Stimulated activated CD8-positive, alpha-beta memory T cell treated with anti-CD3 and anti-CD28 coated beads, Interleukin-4, amount 100 ng/mL, for 24 hours (primary cell): ENCODE measurements around the gene FZR1.
"Not testable (repeated sequence)": the region's sequence is repeated elsewhere in the genome, so short reads cannot be mapped to it uniquely, and the experiment has no call there.

Experiments
- DNase-seq: peaks from one replicate; pipeline ENCODE4 v3.0.0-alpha.2; 2020; ENCODE audit warnings: low read depth

The FZR1 gene

GRCh38 chr19:3514930-3515329, 8.8 kb downstream of the FZR1 start:
- DNase-seq = no peak

GRCh38 chr19:3515891-3516422, 9.8 kb downstream of the FZR1 start:
- DNase-seq = no peak

GRCh38 chr19:3516675-3517207, 10.6 kb downstream of the FZR1 start:
- DNase-seq = no peak

- DNase-seq = no peak
These were observed 11.5 kb downstream of the FZR1 start for GRCh38 chr19:3517638-3518037.

GRCh38 chr19:3518255-3518654, 12.1 kb downstream of the FZR1 start:
- no peak for DNase-seq

- no peak for DNase-seq
These were observed 12.5 kb downstream of the FZR1 start for GRCh38 chr19:3518659-3519058.

- no peak for DNase-seq
These were observed 13.0 kb downstream of the FZR1 start for GRCh38 chr19:3519126-3519525.

- no peak for DNase-seq
These were observed 14.3 kb downstream of the FZR1 start for GRCh38 chr19:3520166-3521103.

GRCh38 chr19:3521104-3521445, 15.0 kb downstream of the FZR1 start:
- no peak for DNase-seq

- no peak for DNase-seq
These were observed 16.6 kb downstream of the FZR1 start for GRCh38 chr19:3522421-3523360.

- no peak for DNase-seq
These were observed 17.4 kb downstream of the FZR1 start for GRCh38 chr19:3523361-3524077.

GRCh38 chr19:3524078-3524842, 18.1 kb downstream of the FZR1 start:
- DNase-seq = no peak

- DNase-seq = no peak
These were observed 18.9 kb downstream of the FZR1 start for GRCh38 chr19:3524904-3525451.

GRCh38 chr19:3526507-3527237, 20.6 kb downstream of the FZR1 start:
- no peak for DNase-seq

- no peak for DNase-seq
These were observed 21.3 kb downstream of the FZR1 start for GRCh38 chr19:3527238-3527910.

GRCh38 chr19:3528080-3528479, 22.0 kb downstream of the FZR1 start:
- no peak for DNase-seq

- no peak for DNase-seq
These were observed 22.6 kb downstream of the FZR1 start for GRCh38 chr19:3528539-3529211.

- not testable (repeated sequence) for DNase-seq
These were observed 23.2 kb downstream of the FZR1 start for GRCh38 chr19:3529299-3529698.

- DNase-seq = no peak
These were observed 24.3 kb downstream of the FZR1 start for GRCh38 chr19:3530389-3530788.
